ENCODE data around the gene NFAM1.

- no peak for TF ChIP-seq CTCF (IDR thresholded peaks at IDR 0.05; ENCODE audit: low read depth, low read length, missing input control)
- no peak for TF ChIP-seq SP1 (IDR thresholded peaks at IDR 0.05)
- TF ChIP-seq MAX (IDR thresholded peaks at IDR 0.05): no peak
- TF ChIP-seq ATF3 (IDR thresholded peaks at IDR 0.05): no peak
- no peak for TF ChIP-seq RAD21 (IDR thresholded peaks at IDR 0.05)
- TF ChIP-seq REST (IDR thresholded peaks at IDR 0.05): no peak
- TF ChIP-seq YY1 (IDR thresholded peaks at IDR 0.05): no peak
- no peak for TF ChIP-seq TAF1 (conservative IDR thresholded peaks at IDR 0.05)
Observed at GRCh38 chr22:42357634-42358296, 74.4 kb downstream of the NFAM1 start.

Data from liver (tissue), 3 donors.